ENCODE data around the gene PSMB2.

Gene PSMB2

DNA sequence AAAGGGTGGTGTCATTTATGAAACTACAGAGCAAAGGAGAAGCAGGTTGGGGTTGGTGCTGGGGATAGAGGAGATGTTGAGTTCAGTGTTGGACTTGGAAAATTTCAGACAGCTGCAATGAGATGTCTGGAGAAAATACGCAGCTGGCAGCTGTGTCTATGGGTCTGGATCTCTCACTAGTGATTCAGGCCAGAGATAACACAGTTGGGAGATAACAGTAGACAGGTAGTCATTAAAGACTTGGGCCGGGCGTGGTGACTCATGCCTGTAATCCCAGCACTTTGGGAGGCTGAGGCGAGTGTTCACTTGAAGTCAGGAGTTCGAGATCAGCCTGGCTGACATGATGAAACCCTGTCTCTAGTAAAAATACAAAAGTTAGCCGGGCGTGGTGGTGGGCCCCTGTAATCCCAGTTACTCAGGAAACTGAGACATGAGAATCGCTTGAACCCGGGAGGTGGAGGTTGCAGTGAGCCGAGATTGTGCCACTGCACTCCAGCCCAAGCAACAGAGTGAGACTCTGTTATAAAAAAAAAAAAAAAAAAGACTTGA is 70.7 kb downstream of the PSMB2 start:
- DNase-seq = no peak

DNA sequence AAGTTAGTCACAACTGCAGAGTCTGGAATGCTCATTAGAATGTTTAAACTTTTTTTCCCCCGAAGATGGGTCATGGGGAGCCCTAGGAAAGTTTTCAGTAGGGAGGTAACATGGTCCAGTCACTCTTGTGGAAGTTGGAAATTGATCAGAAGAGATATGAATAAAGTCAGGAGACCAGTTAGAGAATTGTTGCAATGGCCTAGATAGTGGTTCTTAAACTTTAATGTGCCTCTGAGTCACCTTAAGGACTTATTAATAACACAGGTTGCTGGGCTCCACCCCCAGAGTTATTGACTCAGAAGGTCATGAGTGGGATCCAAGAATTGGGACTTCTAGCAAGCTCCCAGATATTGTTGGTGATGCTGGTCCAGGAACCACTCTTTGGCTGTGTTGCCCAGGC is 71.4 kb downstream of the PSMB2 start:
- DNase-seq = peak; percentile 47

DNA sequence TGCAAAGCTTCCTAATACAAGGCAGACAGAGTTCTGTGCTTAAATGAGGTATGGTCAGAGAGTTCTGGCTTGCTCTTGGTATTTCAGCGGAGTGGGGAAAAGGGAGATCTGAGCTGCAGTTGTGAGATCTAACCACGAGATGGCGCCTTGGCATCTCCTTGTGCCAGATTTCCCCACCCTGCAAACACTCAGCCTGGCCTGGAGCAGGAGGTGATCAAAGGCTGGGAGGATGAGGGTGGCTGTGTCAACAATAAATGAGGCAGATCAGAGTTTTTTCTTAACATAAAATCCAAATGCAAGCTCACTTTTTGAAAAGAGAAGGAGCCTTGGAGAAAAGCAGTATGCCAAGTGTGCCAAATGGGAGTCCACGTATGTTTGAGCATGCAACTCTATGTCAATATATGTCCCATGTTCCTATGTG is 72.3 kb downstream of the PSMB2 start:
- peak; percentile 45 for DNase-seq

DNA sequence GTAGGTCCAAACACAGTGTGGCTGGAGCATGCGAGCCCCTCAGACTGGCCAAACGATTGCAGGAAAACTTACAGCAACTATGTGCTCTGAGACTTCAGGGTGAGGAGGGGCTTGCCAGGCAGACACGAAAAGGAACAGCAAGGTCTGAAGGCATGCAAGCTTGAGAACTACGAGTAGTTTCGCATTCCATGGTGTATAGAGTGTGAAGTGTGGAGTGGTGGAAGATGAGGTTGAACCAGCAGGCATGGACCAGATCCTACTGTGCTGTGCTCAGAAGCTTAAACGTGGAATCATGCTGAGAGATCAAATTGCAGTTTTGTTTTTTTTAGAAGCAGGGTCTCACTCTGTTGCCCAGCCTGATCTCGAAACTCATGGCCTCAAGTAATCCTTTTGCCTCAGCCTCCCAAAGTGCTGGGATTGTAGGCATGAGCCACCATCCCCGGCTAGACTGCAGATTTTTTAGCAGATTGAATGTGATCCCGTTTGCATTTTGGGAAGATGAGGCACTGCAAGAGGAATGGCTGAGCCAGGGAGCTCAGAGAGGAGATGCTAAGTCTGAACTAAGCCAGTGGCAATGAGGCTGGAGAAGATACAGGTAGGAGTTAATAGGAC is 73.3 kb downstream of the PSMB2 start:
- DNase-seq = no peak

DNA sequence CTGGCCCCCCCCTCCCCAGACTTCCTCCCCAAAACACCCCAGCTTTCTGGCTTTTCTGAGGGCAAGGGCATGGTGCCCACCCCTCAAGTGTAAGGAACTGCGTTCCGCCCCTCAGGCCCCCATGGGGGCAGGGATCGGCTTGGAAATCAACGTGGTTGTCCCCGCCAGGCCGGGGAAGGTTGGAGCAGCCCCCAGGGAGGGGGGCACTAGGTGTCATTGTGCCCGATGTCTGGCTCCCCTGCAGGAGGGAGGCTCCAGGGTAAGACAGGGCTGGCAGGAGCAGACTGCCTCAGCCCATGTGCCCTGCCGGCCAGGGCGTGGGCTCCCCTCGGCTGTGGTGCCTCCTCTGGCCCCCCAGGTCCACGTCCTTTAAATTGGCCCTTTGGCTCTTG is 75.6 kb downstream of the PSMB2 start:
- DNase-seq = no peak

DNA sequence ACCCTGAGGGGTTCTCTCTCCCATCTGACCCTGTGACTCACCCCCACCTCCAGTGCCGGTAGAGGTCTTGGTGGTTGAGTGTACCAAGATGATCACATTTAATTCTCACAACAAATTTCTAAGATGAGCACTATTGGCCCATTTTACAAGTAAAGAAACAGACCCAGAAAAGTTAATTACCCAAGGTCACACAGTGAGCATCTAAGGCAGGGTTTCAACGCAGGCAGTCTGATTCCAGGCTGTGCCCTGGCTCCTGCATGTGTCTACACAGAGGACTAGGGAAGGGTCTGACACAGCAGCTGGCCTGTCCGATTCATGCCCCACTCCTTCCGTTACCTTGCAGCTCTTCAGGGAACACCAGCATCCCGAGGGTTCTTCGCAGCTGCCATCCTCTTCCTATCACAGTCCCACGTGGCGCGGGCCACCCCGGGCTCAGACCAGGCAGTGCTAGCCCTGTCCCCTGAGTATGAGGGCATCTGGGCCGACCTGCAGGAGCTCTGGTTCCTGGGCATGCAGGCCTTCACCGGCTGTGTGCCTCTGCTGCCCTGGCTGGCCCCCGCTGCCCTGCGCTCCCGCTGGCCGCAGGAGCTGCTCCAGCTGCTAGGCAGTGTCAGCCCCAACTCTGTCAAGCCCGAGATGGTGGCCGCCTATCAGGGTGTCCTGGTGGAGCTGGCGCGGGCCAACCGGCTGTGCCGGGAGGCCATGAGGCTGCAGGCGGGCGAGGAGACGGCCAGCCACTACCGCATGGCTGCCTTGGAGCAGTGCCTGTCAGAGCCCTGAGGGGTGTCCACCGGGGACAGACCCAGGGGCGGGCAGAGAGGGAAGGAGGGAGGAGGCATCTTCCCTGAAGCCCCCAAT is 76.2 kb downstream of the PSMB2 start:
- DNase-seq = no peak

DNA sequence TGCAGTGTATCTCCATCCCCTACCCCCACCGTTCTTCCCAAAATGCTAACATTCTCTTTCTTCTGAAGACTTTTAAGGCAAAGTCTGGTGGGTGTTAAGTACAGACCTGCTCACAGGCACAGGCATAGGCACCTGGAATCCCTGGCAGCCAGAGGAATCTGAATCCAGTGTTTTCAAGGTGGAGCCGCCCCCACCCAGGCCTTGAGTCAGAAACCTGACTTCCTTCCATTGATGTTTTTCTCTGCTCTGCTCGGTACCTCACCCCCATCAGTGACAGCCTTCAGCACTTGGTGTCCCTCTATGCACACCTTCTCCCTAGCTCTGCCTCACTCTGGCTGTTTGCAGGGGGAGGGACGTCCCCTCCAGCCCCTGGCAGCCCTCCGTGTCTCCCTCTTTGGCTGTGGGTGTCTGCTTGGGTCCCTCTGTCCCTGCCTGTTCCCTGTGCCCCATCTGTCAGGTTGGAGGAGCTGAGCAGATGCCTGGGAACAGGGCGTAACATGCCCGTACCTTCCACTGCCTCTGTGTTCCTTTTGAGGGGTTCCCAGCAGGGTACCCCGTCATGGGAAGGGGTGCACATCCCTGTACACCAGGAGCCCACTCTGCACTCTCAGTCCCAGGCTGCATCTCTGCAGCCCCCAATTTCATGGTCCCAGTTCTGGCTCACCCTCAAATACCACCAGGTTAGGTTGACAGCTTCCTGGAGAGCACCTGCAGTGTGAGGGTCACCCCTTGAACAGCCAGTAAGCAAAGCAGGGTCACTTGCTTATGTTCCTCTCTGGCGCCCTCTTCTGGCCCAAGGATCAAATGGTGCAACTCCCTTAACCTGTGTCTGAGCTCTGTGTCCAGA is 77.1 kb downstream of the PSMB2 start:
- peak; percentile 61 for DNase-seq

DNA sequence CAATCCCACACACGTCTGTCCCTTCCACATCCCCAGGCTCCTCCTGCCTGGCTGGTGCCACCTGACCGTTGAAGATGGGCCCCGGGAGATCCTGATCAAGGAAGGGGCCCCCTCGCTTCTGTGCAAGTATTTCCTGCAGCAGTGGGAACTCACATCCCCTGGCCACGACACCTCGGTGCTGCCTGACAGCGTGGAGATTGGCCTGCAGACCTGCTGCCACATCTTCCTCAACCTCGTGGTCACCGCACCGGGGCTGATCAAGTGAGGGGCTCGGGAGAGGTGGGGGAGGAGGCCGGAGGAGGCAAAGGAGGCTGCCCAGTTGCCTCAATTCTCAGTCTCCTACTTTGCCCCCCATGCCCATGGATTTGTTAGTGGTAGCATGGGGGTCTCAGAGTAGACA is 78.2 kb downstream of the PSMB2 start:
- no peak for DNase-seq

DNA sequence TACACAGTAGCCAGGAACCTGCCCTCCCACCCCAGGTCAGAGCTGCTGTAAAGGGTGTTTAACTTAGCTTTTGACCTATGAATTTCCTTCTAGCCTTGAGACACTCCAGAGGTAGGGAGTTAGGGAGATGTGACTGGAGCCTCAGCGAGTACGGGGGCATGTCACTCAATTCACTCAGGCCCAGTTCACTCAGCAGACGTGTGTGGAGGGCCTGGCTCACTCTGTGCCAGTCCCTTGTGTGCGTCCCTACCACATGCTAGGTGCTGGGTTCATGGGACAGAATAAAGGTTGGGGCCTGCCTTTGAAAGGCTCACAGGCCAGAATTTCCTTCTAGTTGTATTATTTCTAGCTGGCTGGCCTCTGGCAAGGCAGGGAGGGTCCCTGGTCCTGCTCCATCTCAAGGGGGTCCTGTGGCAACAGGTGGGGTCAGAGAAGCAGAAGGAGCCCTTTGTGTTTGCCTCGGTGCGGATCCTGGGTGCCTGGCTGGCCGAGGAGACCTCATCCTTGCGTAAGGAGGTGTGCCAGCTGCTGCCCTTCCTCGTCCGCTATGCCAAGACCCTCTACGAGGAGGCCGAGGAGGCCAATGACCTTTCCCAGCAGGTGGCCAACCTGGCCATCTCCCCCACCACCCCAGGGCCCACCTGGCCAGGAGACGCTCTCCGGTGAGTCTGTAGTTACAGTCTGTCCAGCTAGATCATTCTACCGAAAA is 79.2 kb downstream of the PSMB2 start:
- DNase-seq = no peak

DNA sequence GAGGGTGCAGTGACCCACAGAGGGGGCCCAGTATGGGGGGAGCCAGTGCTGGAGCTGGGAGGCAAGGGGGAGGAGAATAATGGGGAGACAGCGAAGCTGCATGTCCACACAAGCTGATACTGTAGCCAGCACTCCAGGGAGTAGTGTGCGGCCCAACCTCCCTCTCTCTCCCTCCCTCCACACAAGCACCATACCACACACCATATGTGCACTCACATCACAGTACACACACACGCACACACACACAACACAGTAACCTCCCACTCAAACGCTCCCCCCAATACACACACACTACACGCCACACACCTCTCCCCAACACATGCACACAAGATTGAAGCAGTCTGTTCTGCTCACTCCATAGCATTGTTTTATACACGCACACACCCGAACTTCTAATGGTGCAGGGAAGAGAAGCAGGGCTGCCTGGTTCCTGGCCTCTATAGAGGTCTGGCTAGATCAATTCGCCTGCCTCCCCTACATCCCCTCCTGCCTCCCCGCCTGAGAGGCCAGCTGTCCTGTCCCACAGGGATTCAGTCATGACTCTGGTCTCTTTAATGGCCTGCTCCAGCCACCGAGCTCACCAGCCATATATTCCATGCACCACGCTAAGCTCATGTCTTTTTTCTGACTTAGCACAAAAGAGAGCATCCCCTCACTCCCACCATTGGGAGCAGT is 79.9 kb downstream of the PSMB2 start:
- DNase-seq = no peak

DNA sequence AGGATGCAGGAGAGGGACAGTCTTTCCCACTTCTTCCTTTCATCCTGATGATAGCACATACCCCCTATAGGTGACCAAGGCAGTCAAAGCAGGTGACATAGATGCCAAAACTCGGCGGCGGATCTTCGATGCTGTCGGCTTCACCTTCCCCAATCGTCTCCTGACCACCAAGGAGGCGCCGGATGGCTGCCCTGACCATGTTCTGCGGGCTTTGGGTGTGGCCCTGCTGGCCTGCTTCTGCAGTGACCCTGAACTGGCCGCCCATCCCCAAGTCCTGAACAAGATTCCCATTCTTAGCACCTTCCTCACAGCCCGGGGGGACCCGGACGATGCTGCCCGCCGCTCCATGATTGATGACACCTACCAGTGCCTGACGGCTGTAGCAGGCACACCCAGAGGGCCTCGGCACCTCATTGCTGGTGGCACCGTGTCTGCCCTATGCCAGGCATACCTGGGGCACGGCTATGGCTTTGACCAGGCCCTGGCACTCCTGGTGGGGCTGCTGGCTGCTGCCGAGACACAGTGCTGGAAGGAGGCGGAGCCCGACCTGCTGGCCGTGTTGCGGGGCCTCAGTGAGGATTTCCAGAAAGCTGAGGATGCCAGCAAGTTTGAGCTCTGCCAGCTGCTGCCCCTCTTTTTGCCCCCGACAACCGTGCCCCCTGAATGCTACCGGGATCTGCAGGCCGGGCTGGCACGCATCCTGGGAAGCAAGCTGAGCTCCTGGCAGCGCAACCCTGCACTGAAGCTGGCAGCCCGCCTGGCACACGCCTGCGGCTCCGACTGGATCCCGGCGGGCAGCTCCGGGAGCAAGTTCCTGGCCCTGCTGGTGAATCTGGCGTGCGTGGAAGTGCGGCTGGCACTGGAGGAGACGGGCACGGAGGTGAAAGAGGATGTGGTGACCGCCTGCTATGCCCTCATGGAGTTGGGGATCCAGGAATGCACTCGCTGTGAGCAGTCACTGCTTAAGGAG is 80.8 kb downstream of the PSMB2 start:
- no peak for DNase-seq

DNA sequence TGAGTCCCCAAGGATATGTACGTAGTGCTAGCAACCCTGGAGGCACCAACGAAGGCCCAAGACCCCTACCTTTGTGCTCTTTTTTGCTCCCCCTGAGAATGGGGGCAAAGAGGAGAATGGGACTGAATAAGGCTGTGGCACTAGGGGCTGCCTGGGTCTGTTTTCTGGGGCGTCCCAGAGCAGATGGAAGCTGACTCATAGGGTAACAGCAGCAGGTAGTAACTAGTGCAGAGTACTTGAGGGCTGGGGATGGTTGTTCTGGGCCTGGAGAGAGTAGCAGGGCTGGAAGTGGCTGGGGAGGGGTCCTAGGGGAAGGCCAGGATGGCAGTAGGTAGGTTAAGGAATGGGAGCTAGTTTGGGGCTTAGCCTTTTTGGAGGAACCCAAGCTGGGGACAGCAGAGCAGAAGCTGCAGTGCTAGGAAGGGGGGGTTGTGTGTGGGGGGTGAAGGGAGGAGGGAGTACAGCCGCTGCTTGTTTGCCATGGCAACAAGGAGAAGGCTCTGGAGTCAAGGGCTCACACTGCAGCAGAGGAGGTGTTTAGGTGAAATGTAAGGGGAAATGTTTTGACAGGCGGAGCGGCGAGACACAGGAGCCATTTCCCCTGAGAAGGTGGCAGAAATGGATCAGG is 81.9 kb downstream of the PSMB2 start:
- DNase-seq = no peak

DNA sequence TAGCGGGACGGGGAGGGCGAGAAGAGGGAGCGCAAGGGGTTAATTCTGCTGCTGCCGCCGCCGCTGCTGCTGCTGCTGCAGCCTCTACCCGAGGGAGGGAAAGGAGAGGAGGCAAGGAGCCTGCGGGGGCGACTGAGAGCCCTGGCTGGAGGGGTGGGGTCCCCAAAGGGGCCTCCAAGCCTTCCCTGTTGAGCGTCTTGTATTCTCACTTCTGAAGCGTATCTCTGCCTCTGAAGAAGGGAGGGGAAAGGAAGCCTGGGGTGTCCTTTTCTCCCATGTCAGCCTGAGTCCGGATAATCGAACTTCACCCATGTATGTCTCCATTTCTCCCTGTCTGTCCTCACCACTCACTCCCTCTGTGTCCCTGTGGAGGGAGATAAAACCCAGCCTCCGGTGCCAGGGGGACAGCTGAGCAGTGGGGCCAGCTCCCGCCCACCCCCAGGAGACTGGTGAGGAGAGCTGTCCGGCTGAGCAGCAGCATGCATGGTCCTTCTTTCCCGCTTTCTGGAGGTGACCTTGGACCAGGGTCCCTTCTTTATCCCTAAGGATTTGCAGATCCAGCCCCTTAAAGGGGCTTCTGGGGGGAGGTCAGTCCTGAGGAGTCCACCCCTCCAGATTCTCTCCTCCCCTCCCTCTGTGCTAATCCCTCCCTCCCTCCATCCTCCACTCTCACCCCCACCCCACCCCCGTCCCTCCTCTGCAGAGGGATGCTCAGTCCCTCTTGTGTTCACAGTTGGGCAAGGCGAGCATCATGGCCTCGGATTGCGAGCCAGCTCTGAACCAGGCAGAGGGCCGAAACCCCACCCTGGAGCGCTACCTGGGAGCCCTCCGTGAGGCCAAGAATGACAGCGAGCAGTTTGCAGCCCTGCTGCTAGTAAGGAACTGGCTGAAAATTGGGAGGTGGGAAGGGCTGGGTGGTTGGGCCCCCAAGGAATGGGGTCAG is 82.7 kb downstream of the PSMB2 start:
- no peak for DNase-seq

DNA sequence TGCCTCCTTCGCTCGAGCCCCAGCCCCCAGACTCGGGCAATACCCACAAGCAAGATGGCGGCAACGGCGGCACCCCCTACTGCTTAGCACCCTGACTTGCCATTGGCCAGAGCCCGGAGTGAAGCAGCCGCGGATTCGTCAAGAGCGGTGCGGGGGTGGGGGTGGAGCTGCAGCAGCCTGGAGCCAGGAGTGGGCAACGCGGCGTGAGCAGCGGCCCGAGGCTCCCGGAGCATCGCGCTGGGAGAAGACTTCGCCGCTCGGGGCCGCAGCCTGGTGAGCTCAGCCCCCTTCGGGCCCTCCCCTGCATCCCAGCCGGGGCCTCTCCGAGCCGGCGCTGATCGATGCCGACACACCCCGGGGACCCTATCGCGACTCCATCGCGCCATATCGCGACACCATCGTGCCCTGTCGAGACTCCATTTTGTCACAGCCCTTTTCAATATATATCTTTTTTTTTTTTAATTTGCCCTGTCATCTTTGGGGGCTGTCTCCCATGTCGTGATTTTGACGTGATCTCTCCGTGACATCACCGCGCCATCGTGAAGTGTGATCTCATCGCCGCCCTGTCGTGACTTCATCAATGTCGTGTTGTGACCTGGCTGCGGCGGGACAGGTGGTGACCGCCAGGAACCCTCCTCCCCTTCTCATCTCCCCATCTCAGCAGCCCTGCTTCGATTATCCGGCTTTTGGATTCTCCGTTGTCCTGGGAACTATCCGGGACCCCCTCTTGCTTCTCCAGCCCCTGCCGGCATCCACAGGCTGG is 83.5 kb downstream of the PSMB2 start, which contains the start of gene NCDN:
NCDN (plus strand) TSS at position 189 of the 763 bp plus-strand sequence; CDS start at position 581, 392 bp downstream.
- DNase-seq = peak; percentile 99

DNA sequence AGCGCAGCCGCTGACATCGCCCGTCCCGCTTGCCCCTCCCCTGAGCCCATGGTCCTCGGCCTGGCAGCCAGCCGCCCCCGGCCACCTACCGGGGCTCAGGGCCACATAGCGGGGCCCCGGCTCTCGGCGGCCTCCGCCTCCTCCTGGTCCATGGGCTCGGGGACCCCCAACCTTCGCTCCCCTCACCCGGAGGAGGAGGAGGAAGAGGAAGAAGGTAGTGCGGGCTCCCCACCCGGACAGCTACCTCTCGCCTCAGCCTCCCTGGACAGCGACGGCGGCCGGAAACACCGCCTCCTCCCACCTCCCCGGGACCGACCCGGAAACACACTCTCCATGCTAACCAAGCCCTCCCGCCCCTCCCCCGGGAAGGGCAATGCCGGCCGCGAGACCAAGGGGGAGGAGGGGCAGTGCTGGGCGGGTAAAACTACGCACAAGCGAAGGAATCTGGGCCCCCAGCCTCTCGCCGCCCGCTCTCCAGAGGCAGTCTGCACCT is 84.2 kb downstream of the PSMB2 start, which contains the start of gene KIAA0319L:
KIAA0319L (minus strand) TSS at position 286 of the 493 bp plus-strand sequence. CDS start 2,912 bp downstream, outside the sequence.
- DNase-seq = peak; percentile 80

DNA sequence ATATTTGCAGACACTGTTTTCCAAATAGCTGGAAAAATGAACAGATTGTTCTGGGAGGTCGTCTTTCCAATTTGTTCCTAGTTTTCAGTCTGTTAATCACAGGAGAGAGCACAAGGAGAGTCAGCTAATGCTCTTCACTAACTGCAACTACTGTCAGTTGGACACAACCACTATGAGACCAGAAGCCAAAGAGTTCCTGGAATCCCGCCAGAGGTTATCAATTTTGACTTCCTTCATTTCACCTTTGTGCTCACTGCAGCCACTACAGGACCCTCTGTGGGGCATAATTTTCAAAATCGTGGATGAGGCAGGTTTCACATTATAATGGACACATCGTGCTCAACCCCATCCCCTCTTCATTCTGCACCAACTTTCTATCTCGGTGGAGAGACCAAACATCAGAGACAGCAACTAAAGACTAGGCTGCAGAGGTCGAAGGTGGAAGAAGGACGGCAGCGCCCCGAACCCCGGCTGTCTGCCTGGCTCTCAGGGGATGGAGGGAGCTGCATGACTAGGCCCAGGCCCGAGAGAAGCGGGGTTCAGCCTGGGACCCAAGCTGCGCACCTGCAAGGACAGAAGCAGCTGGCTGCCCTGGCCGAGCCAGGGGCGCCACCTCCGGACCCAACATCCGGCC is 84.7 kb downstream of the PSMB2 start:
- no peak for DNase-seq
